ENCODE measurements around the gene ATG2A.

Gene ATG2A

GRCh38 chr11:64885367-64886286, 31.4 kb downstream of the ATG2A start:
- DNase-seq (ENCODE audit: low spot score) = no peak

DNA sequence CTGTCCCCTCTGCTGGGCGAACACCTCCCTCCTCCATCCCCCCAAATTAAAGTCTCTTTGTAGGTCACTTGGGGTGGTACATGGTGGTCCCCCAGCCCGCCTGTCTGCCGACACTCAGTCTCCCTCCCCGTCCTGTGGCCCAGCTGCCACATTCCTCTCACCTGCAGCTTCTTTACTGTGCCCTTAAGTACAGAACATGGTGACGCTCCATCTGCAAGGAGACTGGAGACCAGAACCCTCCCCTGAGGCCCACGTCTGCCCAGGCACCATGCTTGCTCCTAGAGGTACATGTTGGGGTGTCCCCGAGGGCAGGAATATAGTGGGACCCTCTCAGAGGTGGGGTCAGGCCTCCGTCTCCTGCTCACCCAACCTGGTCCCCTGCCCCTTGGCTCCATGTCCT, 33.0 kb downstream of the ATG2A start:
- DNase-seq (ENCODE audit: low spot score) = no peak

DNA sequence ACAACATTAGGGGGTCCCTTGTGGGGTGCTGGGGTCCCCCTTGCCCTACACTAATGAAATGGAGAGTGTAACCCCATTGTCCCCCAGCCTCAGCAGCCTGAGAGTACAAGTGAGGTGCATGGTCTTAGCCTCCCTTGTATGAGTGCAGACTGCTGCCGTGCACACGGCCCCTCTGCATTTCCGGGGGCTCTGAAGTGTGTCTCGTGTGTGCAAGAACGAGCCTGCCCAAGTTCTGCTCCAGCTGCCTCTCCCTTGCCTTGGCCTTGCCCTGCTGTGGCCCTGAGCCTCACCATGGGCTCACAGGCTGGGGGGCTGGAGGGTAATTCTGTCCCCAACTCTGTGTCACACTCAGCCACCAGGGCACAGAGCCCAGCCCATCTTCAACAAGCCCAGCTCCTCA, 33.4 kb downstream of the ATG2A start:
- no peak for DNase-seq (ENCODE audit: low spot score)

- no peak for DNase-seq (ENCODE audit: low spot score)
Measured at GRCh38 chr11:64882243-64882642, 34.8 kb downstream of the ATG2A start.

GRCh38 chr11:64881476-64881875, 35.5 kb downstream of the ATG2A start:
- DNase-seq (ENCODE audit: low spot score) = no peak

GRCh38 chr11:64880240-64881001, 36.6 kb downstream of the ATG2A start:
- peak; percentile 61 for DNase-seq (ENCODE audit: low spot score)

GRCh38 chr11:64879244-64879900, 37.6 kb downstream of the ATG2A start:
- DNase-seq (ENCODE audit: low spot score) = peak; percentile 46

GRCh38 chr11:64878494-64879243, 38.3 kb downstream of the ATG2A start, which contains the start of gene EHD1:
TSS of gene EHD1 (minus strand) at chr11:64878621. CDS start at chr11:64878464, 157 bp downstream.
- DNase-seq (ENCODE audit: low spot score) = peak; percentile 98

GRCh38 chr11:64878223-64878493, 38.9 kb downstream of the ATG2A start:
- DNase-seq (ENCODE audit: low spot score) = no peak

GRCh38 chr11:64877390-64878222, 39.4 kb downstream of the ATG2A start:
- peak; percentile 45 for DNase-seq (ENCODE audit: low spot score)

- DNase-seq (ENCODE audit: low spot score) = peak; percentile 37
Measured at GRCh38 chr11:64876835-64877341, 40.1 kb downstream of the ATG2A start.

DNA sequence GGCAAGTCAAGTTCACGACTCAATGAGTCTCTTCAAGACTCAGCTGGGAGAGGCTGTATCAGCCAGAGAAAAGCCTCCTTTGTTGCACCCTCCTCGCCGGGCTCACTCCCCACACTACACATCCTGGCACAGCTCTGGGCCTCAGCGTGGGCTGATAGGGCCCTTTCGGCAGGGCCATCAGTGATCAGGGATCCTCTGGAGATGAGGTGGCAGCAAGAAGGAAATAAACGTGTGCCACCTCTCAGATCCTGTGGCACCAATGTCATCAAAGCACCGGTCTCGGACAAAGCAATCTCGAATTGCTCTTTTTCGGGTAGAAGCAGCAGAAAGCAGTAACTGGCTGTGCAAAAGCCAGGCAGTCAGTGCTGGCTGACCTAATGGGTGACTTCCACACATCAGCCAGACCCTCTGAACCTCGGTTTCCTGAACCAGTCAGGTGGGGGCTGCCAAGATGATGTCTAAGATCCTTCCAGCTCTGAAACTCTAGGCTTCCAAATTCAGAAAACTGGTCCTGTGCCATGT, 40.7 kb downstream of the ATG2A start:
- no peak for DNase-seq (ENCODE audit: low spot score)

- peak; percentile 77 for DNase-seq (ENCODE audit: low spot score)
Measured at GRCh38 chr11:64875369-64876228, 41.4 kb downstream of the ATG2A start.

GRCh38 chr11:64874308-64875240, 42.4 kb downstream of the ATG2A start:
- DNase-seq (ENCODE audit: low spot score) = no peak

DNA sequence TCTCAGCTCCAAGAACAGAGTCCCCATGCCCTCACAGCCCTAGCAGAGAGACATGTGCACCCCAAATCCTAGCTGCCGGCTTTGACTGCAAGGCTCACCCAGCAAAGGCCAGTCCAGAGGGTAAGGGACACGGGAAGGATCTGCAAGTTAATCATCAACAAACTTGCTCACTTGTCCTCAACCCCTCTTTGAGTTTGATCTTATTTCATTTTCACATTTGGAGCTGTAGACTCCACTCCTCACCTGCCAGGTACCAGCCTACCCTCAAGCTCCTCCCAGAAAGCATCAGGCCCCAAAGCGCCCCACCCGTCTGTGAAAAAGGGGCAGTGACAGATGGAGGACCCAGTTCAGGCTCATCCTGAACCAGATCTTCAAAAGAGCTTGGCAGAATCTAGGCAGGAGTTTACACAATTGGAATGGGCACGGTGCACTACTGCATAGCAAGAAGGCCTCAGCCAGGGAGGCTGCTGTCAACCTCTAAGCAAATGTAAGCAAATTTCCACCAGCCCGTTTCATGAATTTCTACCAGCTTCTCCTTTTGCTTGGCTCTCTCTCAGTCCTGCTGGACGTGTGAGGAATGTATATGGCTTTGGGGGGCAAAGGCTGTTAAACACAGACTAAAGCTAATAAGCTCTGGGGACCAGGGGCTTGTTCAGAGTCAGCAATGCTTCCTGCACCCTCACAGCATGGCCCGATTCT, 44.1 kb downstream of the ATG2A start:
- DNase-seq (ENCODE audit: low spot score) = peak; percentile 77

- DNase-seq (ENCODE audit: low spot score) = no peak
Measured at GRCh38 chr11:64871492-64871891, 45.5 kb downstream of the ATG2A start.

DNA sequence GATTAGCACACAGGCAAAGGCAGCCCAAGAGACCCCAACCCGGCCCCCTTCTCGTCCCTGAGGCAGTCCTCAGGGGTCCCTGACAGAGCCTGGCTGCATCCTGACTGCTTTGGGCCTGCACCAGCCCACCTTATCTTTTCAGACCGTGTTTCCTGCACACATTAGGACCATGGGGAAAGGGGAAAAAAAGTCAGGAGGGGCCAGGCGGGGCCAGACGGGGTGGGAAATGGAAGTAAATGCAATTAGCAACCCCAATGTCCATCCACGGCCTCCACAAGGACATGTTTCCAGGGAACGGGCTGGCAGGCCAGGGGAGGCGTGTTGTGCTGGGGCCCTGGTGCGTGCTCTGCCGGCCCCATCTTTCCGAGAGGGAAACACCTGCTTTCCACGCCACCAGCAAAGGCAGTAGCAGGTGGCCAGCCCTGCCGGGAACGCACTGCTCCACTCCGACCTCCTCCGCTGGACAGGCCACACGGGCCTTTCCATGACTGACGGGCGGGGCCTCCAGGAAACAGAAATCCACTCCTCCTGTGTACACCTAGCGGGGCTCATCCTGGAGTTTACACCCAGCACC, 46.0 kb downstream of the ATG2A start:
- DNase-seq (ENCODE audit: low spot score) = no peak
